ENCODE results near the gene TXLNG.

TXLNG gene

GRCh38 chrX:16804923-16805464 lies 18.7 kb downstream of the TXLNG start:
- no peak overlapping the region for H3K4me3 ChIP-seq (replicated peaks; ENCODE audit: insufficient read depth, low read length)
- no peaks in the 10 kb centered on the region for H3K27me3 ChIP-seq (ENCODE audit: insufficient read depth, poor library complexity, severe bottlenecking)
- DNase-seq (ENCODE audit: low read depth in 1 of 2, low spot score in 1 of 2), result no peak
- TF ChIP-seq GABPA (IDR thresholded peaks at IDR 0.05; ENCODE audit: low read depth) (no peak), SPI1 (IDR thresholded peaks at IDR 0.05; ENCODE audit: borderline replicate concordance, low read depth) (no peak), POLR2AphosphoS5 (IDR thresholded peaks at IDR 0.05; ENCODE audit: low read depth) (no peak), CTCF (IDR thresholded peaks at IDR 0.05; ENCODE audit: insufficient read depth, low read length) (no peak), REST (IDR thresholded peaks at IDR 0.05; ENCODE audit: insufficient replicate concordance, low read depth) (no peak)
- no peak overlapping the region for H3K27ac ChIP-seq (replicated peaks)

GRCh38 chrX:16807548-16807947 lies 21.3 kb downstream of the TXLNG start:
- Histone ChIP-seq H3K4me3 (replicated peaks; ENCODE audit: insufficient read depth, low read length) (no peak overlapping the region), H3K27ac (replicated peaks) (no peak overlapping the region), H3K27me3 (ENCODE audit: insufficient read depth, poor library complexity, severe bottlenecking) (no peaks in the 10 kb centered on the region)
- DNase-seq (ENCODE audit: low read depth in 1 of 2, low spot score in 1 of 2), result no peak
- TF ChIP-seq CTCF (IDR thresholded peaks at IDR 0.05; ENCODE audit: insufficient read depth, low read length) (no peak), GABPA (IDR thresholded peaks at IDR 0.05; ENCODE audit: low read depth) (no peak), REST (IDR thresholded peaks at IDR 0.05; ENCODE audit: insufficient replicate concordance, low read depth) (no peak), POLR2AphosphoS5 (IDR thresholded peaks at IDR 0.05; ENCODE audit: low read depth) (no peak), SPI1 (IDR thresholded peaks at IDR 0.05; ENCODE audit: borderline replicate concordance, low read depth) (no peak)

- no peak for TF ChIP-seq REST (IDR thresholded peaks at IDR 0.05; ENCODE audit: insufficient replicate concordance, low read depth)
- TF ChIP-seq POLR2AphosphoS5 (IDR thresholded peaks at IDR 0.05; ENCODE audit: low read depth), result no peak
- no peak for TF ChIP-seq CTCF (IDR thresholded peaks at IDR 0.05; ENCODE audit: insufficient read depth, low read length)
- no peak for TF ChIP-seq SPI1 (IDR thresholded peaks at IDR 0.05; ENCODE audit: borderline replicate concordance, low read depth)
- no peak for TF ChIP-seq GABPA (IDR thresholded peaks at IDR 0.05; ENCODE audit: low read depth)
- no peaks in the 10 kb centered on the region for H3K27me3 ChIP-seq (ENCODE audit: insufficient read depth, poor library complexity, severe bottlenecking)
- H3K27ac ChIP-seq (replicated peaks), result no peak overlapping the region
- H3K4me3 ChIP-seq (replicated peaks; ENCODE audit: insufficient read depth, low read length), result no peak overlapping the region
- DNase-seq (ENCODE audit: low read depth in 1 of 2, low spot score in 1 of 2), result no peak
Observed at GRCh38 chrX:16807976-16808542, 21.8 kb downstream of the TXLNG start.

All from HL-60 (cell line).